ENCODE measurements around the gene SEC24C. TPM values are rescaled to one million over a fixed set of nuclear protein-coding genes. Genes with fewer than 3 reads are reported as not detected.
"Not testable (repeated sequence)": the region's sequence is repeated elsewhere in the genome, so short reads cannot be mapped to it uniquely, and the experiment has no call there.

Gene SEC24C
- total RNA-seq, 6 experiments from 2014 or later, result 39.4 to 43.4 (median 41.0) TPM

DNA sequence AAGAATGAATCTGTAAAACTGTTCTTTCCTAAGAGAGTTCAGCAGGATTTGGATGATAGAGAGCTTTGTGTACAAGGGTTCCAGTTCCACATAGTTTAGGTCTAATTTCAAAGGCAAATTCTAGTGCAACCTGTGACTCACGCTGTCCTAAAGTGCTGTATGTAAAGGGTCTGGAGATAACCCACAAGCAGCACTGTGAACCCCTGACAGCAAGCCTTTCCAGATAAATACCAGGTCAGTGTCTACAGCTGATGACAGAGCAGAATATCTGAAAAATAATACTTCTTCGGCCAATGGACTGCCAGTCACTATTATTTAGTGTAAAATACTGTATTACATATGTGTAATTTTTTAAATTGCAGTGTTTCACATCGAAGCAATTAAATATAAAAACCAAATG lies 30.3 kb upstream of the SEC24C start:
- H3K9me3 ChIP-seq; intact Hi-C loops (cut with DNase I); DNase-seq; H3K4me3 ChIP-seq; H3K27me3 ChIP-seq; H3K27ac ChIP-seq; ATAC-seq: not testable (repeated sequence)
- peaks cover 0 to 29% (median 14%) of the 10 kb centered on the region in 4 donors for H3K36me3 ChIP-seq
- WGBS (ENCODE audit: insufficient coverage, low coverage, low lambda C conversion rate, missing lambda C conversion rate), result 96% methylated on average over 3 of the region's 3 CpGs
- H3K4me1 ChIP-seq, result peaks cover 0 to 21% (median 0%) of the 10 kb centered on the region in 4 donors

DNA sequence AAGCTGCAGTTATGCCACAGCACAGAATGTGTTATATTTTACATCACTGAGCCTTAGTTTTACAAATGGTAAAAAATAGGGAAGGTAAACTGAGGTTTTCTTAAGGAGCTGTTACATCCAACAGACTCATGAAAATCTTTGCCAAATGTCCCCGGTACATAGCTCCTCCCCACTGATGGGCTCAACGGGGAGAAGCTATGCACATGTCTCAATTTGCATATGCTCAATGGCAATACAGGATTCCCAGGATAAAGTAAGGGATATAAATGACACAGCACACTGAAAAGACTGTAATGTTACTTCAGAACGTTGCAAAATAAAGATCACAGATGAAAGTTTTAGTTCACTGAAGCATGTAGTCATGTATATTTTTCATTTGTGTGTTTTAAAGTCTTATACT lies 29.7 kb upstream of the SEC24C start:
- peaks cover 0 to 21% (median 0%) of the 10 kb centered on the region in 4 donors for H3K4me1 ChIP-seq

DNA sequence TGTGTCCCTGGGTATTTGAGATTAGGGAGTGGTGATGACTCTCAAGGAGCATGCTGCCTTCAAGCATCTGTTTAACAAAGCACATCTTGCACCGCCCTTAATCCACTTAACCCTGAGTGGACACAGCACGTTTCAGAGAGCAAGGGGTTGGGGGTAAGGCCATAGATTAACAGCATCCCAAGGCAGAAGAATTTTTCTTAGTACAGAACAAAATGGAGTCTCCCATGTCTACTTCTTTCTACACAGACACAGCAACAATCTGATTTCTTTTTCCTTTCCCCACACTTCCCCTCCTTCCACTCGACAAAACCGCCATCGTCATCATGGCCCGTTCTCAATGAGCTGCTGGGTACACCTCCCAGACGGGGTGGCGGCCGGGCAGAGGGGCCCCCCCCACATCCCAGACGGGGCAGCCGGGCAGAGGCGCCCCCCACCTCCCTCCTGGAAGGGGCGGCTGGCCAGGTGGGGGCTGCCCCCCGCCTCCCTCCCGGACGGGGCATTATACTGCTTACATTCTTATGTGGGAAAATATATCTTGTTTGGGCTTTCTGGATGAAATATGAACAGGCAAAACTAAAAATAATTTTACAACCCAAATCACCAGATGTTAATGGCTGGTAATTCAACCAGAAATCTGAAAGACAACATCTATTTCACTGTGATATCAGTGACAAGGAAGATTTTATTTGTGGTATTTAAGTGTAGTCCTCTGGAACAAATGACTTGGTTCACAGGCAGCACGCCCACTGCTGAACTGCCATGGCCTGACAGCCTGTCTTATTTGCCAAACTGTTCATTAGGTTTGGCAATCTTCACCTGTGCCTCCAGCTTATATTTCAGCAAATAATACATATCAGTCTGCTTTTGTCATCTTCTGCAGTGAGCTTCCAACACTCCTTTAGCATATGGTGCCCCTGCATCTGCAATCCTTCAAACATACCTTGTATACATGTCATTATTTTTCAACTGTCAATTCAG lies 28.7 kb upstream of the SEC24C start:
- ATAC-seq, result peak in 1 of 4 donors; percentile 74
- DNase-seq; H3K9me3 ChIP-seq; intact Hi-C loops (cut with DNase I); H3K4me3 ChIP-seq; H3K27me3 ChIP-seq: not testable (repeated sequence)
- peaks cover 0 to 21% (median 0%) of the 10 kb centered on the region in 4 donors for H3K4me1 ChIP-seq
- 97% methylated on average over 14 of the region's 17 CpGs for WGBS (ENCODE audit: insufficient coverage, low coverage, low lambda C conversion rate, missing lambda C conversion rate)
- peak overlapping the region in 1 of 3 donors; percentile 19 for H3K27ac ChIP-seq
- peaks cover 0 to 41% (median 12%) of the 10 kb centered on the region in 4 donors for H3K36me3 ChIP-seq

More for the DNA sequence above, 29.7 kb upstream of the SEC24C start:
- H3K4me3 ChIP-seq; H3K27me3 ChIP-seq; intact Hi-C loops (cut with DNase I); DNase-seq; ATAC-seq; H3K9me3 ChIP-seq; H3K27ac ChIP-seq: not testable (repeated sequence)
- WGBS (ENCODE audit: insufficient coverage, low coverage, low lambda C conversion rate, missing lambda C conversion rate), result 48% methylated on average over 2 of the region's 3 CpGs
- H3K36me3 ChIP-seq, result peaks cover 0 to 35% (median 14%) of the 10 kb centered on the region in 4 donors

DNA sequence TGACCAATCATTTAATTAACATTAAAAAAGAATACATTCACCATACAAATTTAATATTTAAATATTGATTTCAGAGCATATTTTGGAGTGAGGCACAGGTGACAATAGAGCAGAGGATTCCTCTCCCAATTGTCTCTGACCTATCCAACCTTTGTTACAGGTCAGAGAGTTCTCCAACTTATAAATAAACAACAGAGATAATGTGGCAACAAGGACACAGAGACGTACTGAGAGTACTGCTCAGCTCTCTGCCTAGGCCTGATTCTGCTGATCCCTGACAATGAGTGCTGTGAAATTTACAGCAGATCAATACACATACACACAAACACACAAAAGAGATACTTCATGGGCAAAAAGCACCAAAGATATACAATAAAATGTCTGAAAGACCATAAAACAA lies 27.9 kb upstream of the SEC24C start:
- Histone ChIP-seq H3K4me1 (peaks cover 0 to 21% (median 0%) of the 10 kb centered on the region in 4 donors), H3K27me3 (no peaks in the 10 kb centered on the region), H3K36me3 (peaks cover 0 to 49% (median 12%) of the 10 kb centered on the region in 4 donors), H3K4me3 (no peak overlapping the region), H3K9me3 (no peaks in the 10 kb centered on the region), H3K27ac (peak overlapping the region in 1 of 3 donors; percentile 19)
- WGBS (ENCODE audit: insufficient coverage, low coverage, low lambda C conversion rate, missing lambda C conversion rate), result 13% methylated on average over 1 of the region's 1 CpG
- intact Hi-C loops (cut with DNase I), result no loop called here
- ATAC-seq (peak; percentile 53 to 97 (median 76)), DNase-seq (no peak)
- no peak for TF ChIP-seq POLR2A (IDR thresholded peaks at IDR 0.05)
- TF ChIP-seq, protein P1, sequence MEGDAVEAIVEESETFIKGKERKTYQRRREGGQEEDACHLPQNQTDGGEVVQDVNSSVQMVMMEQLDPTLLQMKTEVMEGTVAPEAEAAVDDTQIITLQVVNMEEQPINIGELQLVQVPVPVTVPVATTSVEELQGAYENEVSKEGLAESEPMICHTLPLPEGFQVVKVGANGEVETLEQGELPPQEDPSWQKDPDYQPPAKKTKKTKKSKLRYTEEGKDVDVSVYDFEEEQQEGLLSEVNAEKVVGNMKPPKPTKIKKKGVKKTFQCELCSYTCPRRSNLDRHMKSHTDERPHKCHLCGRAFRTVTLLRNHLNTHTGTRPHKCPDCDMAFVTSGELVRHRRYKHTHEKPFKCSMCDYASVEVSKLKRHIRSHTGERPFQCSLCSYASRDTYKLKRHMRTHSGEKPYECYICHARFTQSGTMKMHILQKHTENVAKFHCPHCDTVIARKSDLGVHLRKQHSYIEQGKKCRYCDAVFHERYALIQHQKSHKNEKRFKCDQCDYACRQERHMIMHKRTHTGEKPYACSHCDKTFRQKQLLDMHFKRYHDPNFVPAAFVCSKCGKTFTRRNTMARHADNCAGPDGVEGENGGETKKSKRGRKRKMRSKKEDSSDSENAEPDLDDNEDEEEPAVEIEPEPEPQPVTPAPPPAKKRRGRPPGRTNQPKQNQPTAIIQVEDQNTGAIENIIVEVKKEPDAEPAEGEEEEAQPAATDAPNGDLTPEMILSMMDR (IDR thresholded peaks at IDR 0.05), result no peak

DNA sequence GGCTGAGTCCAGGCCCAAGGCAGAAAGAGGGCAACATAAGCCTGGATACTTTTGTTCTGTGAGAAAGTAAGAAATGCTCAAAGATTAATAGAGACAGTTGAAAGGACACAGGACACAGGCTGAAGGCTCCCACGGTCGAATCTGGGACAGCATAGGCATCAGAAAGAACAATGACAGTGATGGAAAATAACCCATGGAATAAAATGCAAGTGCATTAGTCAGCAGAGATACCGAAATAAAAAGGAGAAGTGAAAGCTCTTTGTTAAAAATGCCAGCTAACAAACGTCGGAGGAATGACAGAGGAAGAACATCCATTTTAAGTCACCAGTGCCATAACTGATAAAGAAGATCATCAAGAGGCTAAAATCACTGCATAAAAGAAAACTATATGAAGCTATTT lies 26.6 kb upstream of the SEC24C start:
- ATAC-seq, result peak in 2 of 4 donors; percentile 11 to 37
- no peak for DNase-seq
- Histone ChIP-seq H3K27ac (peak overlapping the region in 1 of 3 donors; percentile 1), H3K4me1 (peaks cover 0 to 21% (median 0%) of the 10 kb centered on the region in 4 donors), H3K9me3 (no peaks in the 10 kb centered on the region), H3K4me3 (no peak overlapping the region), H3K36me3 (peaks cover 0 to 55% (median 12%) of the 10 kb centered on the region in 4 donors), H3K27me3 (no peaks in the 10 kb centered on the region)
- TF ChIP-seq POLR2A (IDR thresholded peaks at IDR 0.05), result no peak
- TF ChIP-seq, protein P1 (IDR thresholded peaks at IDR 0.05), result no peak
- intact Hi-C loops (cut with DNase I), result no loop called here
- 41% methylated on average over 5 of the region's 5 CpGs for WGBS (ENCODE audit: insufficient coverage, low coverage, low lambda C conversion rate, missing lambda C conversion rate)

DNA sequence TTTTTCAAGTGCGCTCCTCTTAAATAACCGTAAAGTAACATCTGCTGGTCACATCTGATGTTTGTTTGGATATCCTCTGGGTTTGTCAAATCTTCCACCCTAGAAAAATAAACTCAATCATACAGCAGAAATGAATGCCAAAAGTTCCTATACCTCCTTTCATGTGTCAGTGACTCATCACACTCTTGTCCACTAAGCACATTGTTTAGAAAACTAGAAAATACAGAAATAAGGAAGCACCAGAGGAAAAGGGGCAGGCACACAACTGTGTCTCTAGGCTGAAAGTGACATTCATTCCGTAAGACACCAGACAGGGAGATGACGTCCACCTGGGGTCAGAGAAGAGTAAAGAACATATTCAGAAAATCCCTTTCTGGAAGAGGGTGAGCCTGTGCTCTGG lies 23.6 kb upstream of the SEC24C start:
- intact Hi-C loops (cut with DNase I); H3K9me3 ChIP-seq; DNase-seq; H3K4me3 ChIP-seq; H3K27me3 ChIP-seq: not testable (repeated sequence)
- 74% methylated on average over 3 of the region's 4 CpGs for WGBS (ENCODE audit: insufficient coverage, low coverage, low lambda C conversion rate, missing lambda C conversion rate)
- peaks cover 0 to 18% (median 0%) of the 10 kb centered on the region in 4 donors for H3K4me1 ChIP-seq
- H3K27ac ChIP-seq, result peak overlapping the region in 1 of 3 donors; percentile 49
- peak in 2 of 4 donors; percentile 20 to 54 for ATAC-seq
- H3K36me3 ChIP-seq, result peaks cover 0 to 73% (median 16%) of the 10 kb centered on the region in 4 donors

Measured in right lobe of liver (tissue), 6 donors.